GM12865 (cell line): ENCODE measurements around the gene CPZ.
"Not testable (repeated sequence)": the region's sequence is repeated elsewhere in the genome, so short reads cannot be mapped to it uniquely, and the experiment has no call there.

Experiments used
- DNase-seq: peaks from one replicate; pipeline ENCODE4 v3.0.0; 2010; ENCODE audit warnings: low read depth
- H3K4me3 ChIP-seq: 2 replicates; pipeline ENCODE4 v1.5.1; 2011; ENCODE audit warnings: mild to moderate bottlenecking, low read depth, low read length, control low read depth
- TF ChIP-seq, protein P1 (sequence below): IDR thresholded peaks from 2 replicates; pipeline ENCODE4 v1.5.1; 2011; ENCODE audit warnings: low read length, control low read depth, low read depth, inconsistent platforms; ENCODE audit not compliant: insufficient read depth; ENCODE audit errors: missing control alignments

The CPZ gene

DNA sequence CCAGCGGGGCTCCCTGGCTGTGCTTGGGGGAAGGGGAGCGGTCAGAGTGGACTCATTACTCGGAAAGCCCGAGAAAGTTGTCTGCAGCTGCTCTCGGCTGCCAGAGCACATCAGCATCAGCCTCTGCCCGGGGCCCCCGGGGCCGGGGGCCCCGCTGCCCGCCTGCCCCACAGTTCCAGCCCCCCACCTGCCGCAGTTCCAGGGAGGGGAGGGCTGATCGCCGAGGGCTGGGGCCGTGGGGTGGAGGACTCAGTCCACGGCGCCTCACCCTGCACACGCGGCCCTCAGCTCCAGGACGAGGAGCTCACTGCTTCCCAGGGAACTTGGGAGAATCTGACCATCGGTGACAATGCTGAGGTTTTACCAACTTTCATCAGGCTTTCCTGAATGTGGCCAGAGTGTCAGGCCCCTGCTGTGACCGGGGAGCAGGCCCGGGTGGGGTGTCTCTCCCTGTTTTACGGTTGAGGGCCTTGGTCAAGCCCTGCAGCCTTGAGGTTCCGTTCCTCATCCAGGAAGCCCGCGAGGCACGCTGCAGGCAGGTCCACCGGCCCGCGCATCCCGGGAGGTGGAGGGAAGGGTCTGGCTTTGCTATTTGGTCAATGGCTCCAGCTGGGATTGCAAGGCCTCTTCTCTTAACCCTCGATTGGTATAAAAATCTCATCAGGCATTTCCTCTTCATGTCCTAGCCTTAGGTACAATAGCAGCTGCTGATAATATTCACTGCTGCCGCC, 57.2 kb downstream of the CPZ start:
- TF ChIP-seq, protein P1, sequence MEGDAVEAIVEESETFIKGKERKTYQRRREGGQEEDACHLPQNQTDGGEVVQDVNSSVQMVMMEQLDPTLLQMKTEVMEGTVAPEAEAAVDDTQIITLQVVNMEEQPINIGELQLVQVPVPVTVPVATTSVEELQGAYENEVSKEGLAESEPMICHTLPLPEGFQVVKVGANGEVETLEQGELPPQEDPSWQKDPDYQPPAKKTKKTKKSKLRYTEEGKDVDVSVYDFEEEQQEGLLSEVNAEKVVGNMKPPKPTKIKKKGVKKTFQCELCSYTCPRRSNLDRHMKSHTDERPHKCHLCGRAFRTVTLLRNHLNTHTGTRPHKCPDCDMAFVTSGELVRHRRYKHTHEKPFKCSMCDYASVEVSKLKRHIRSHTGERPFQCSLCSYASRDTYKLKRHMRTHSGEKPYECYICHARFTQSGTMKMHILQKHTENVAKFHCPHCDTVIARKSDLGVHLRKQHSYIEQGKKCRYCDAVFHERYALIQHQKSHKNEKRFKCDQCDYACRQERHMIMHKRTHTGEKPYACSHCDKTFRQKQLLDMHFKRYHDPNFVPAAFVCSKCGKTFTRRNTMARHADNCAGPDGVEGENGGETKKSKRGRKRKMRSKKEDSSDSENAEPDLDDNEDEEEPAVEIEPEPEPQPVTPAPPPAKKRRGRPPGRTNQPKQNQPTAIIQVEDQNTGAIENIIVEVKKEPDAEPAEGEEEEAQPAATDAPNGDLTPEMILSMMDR, result no peak
- no peak overlapping the region for H3K4me3 ChIP-seq
- DNase-seq, result no peak

DNA sequence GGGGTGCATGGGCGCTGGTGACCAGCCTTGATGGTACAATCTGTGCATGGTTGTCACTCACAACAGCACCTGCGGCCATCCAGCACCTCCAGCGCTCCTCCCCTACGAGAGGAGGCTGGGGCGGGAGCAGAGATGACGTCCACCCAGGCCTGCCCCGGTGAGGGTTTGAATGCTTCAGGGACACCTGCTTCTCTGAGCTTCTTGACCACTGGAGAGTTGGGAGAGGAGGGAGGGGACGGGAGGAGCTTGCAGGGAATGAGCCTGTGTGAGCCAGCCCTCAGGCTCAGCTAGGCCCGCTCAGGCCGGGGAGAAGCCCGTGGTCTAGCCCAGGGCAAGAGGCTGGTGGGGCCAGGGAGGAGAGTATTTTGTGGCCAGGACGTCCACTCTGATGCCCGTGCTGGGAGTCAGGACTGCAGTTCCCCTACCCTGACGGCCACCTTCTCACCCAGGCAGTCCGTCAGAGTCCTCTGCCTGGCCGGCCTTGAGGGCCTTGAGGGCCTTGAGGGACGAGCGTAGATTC, 59.2 kb downstream of the CPZ start:
- DNase-seq, result no peak
- TF ChIP-seq, protein P1, result no peak
- H3K4me3 ChIP-seq, result no peak overlapping the region

DNA sequence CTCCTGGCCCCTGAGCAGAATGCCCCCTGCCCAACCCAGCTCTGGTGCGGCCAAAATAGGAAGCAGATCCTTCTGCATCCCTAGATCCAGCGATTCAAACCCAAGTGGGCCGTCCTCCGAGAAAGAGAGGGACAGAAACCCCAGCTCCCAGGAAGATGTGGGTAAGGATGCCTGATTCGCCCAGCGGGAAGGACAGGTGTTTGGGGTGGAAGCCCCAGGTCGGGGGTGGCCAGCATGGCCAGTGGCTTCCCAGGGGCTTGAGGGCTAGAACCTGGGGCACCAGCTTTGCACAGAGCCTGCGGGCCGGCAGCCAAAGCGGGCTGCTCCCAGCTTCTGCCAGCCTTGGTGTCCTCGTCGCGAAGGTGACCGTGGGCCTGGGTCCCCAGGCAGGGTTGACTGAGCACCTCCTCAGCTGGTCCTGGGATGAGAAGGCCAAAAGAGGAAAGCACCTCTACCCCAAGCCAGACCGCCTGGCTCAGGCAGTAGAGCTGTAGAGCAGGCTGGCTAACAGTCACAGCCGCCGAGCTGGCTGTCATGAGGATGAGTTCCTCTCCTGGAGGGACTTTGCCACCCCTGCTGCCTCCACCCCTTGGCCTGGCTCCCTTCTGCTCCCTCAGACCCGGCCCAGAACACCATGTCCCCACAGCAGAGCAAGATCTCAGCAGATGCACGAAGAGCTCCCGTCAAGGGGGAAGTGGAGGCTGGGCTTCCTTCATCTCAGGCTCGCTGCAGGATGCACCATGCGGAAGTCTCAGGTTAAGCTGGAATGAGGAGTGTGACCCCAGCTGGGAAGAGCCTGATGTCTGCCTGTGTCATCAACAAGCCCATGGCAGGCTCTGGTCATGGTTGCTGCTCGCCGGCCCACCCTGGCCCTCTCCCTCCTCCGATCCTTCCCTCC, 59.9 kb downstream of the CPZ start:
- TF ChIP-seq, protein P1, result no peak
- H3K4me3 ChIP-seq, result no peak overlapping the region
- DNase-seq, result no peak

DNA sequence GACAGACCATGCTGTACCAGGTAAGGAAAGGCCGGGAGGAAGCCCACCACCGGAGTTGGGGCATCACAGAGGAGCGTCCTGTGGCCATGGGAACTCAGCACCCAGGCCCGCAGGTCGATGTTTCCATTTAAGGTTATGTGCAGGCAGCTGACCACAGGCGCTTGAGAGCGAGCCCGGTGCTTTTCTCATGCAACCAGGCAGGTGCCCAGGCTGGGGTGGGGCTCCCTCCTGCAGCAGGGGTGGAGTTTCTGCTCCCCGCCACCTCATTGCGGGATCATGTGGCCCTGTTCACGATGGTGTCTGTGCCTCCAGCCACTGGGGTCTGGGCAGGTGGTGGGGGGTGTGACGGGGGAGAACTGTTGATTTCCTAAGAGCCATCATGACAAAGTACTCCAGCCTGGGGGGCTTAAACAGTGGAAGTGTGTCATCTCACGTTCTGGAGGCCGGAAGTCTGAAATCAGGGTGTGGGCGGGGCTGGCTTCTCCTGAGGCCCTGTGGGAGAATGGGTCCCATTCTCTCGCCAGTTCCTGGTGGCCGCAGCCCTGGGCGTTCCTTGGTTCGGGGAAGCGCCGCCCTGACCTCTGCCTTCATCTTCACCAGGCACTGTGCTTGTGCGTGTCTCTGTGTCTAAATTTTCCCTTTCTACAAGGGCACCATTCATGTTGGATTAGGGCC, 60.9 kb downstream of the CPZ start:
- TF ChIP-seq, protein P1, result no peak
- DNase-seq, result no peak
- H3K4me3 ChIP-seq, result no peak overlapping the region

DNA sequence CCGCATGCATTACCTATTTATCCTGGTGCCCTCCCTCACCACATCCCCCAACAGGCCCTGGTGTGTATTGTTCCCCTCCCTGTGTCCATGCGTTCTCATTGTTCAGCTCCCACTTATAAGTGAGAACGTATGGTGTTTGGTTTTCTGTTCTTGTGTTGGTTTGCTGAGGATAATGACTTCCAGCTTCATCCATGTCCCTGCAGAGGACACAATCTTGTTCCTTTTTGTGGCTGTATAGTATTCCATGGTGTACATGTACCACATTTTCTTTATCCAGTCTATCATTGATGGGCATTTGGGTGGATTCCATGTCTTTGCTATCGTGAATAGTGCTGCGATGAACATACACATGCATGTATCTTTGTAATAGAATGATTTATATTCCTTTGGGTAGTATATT, 61.6 kb downstream of the CPZ start:
- not testable (repeated sequence) for DNase-seq, H3K4me3 ChIP-seq

DNA sequence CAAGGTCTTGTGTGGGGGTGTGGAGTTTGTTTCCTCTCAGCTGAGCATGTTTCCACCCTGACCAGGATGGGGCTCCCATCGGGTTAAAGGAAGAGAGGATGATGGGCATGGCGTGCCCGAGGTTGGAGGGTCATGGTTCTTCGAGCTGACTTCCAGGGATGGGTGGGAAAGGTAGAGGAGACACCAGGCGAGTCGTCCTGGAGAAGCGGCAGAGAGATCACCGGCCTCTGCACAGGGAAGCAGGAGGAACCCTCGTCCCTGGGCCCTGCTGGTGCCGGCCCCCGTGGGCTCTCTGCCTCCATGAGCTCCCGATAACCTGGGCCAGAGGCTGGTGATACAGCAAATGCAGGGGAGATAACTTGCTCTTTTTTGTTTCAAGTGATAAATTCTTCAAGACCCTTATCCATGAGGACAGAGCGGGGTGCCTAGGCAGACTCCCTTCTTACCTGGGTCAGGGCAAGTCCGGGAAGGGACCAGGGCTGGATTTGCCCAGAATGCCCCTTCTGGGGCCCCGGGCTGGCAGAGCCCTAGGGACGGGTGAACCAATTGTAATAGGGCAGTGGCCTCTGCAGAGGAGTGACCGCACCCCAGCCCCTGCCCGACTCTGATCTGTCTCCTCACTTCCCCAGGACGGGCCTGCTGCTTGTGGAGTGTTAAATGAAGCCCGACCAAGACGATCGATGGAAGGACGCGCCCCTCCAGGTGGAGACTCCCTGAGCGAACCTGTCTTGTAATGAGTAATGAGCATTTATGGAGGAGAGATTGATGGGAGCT, 63.0 kb downstream of the CPZ start:
- no peak overlapping the region for H3K4me3 ChIP-seq
- TF ChIP-seq, protein P1, result no peak
- no peak for DNase-seq
